Uterus (tissue), 2 donors: Measurements from ENCODE around the gene VAMP1.

Source experiments
- CTCF ChIP-seq, 4 experiments: fragments of 200-600 bp in 2 of 4; fragments of 450-650 bp in 2 of 4; sonication (generic) in 2 of 4; IDR thresholded peaks; one replicate each; pipeline ENCODE4 v1.5.1; 2016 to 2019; ENCODE audit warnings: antibody characterized with exemption in 4 of 4, mild to moderate bottlenecking in 2 of 4, moderate library complexity in 1 of 4
- POLR2A ChIP-seq, 2 donors: fragments of 450-650 bp; IDR thresholded peaks; one replicate each; pipeline ENCODE4 v1.6.1; 2016; ENCODE audit warnings: antibody characterized with exemption in 2 of 2, mild to moderate bottlenecking in 1 of 2, moderate library complexity in 1 of 2

DNA sequence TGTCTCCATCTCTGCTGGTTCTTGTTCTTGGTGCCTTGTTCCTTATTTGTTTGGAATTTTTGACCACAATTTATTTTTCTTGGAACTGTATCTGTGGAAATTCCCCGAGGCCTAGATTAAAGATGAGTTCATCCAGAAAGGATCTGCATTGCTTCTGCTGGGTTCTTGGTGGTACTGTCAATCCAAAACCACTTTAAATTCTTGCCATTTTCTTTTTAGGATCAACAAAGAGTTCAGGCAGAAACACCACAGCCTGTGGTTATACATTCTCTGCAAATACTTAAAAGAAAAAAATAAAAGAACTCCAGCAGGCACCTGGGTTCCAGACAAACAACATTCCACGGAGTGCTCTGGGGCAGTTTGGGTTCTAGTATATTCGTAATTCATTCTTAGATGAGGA, 6.0 kb upstream of the VAMP1 start:
- no peak for TF ChIP-seq CTCF (IDR thresholded peaks at IDR 0.05)
- TF ChIP-seq POLR2A (IDR thresholded peaks at IDR 0.05), result no peak
